Measurements from ENCODE around the gene DACT2.

The DACT2 gene

GRCh38 chr6:168299541-168300511 is 19.8 kb downstream of the DACT2 start:
- no peak overlapping the region for H2AFZ ChIP-seq
- H3K4me1 ChIP-seq = no peaks in the 10 kb centered on the region
- H3K27ac ChIP-seq = no peak overlapping the region
- no peak overlapping the region for H3K4me3 ChIP-seq (ENCODE audit: low read depth, low read length)
- TF ChIP-seq CTCF (IDR thresholded peaks at IDR 0.05) = no peak
- no peak overlapping the region for H3K9ac ChIP-seq
- H3K4me2 ChIP-seq (ENCODE audit: low read length) = no peak overlapping the region
- H3K36me3 ChIP-seq (ENCODE audit: control insufficient read depth, insufficient read depth, low read length) = no peaks in the 10 kb centered on the region
- no peaks in the 10 kb centered on the region for H3K79me2 ChIP-seq
- no peaks in the 10 kb centered on the region for H3K27me3 ChIP-seq (ENCODE audit: control insufficient read depth, insufficient read depth, low read length)
- H3K9me3 ChIP-seq (ENCODE audit: control insufficient read depth, low read length) = no peaks in the 10 kb centered on the region

GRCh38 chr6:168297643-168298042 is 21.9 kb downstream of the DACT2 start:
- Histone ChIP-seq H3K36me3 (ENCODE audit: control insufficient read depth, insufficient read depth, low read length) (no peaks in the 10 kb centered on the region), H3K4me1 (no peaks in the 10 kb centered on the region), H3K9ac (no peak overlapping the region), H3K4me2 (ENCODE audit: low read length) (no peak overlapping the region), H2AFZ (no peak overlapping the region), H3K27ac (no peak overlapping the region), H3K9me3 (ENCODE audit: control insufficient read depth, low read length) (no peaks in the 10 kb centered on the region), H3K27me3 (ENCODE audit: control insufficient read depth, insufficient read depth, low read length) (no peaks in the 10 kb centered on the region), H3K4me3 (ENCODE audit: low read depth, low read length) (no peak overlapping the region), H3K79me2 (no peaks in the 10 kb centered on the region)
- no peak for TF ChIP-seq CTCF (IDR thresholded peaks at IDR 0.05)

GRCh38 chr6:168294901-168295300 is 24.7 kb downstream of the DACT2 start:
- Histone ChIP-seq H3K4me1 (no peaks in the 10 kb centered on the region), H3K4me3 (ENCODE audit: low read depth, low read length) (no peak overlapping the region), H3K27ac (no peak overlapping the region), H3K9me3 (ENCODE audit: control insufficient read depth, low read length) (no peaks in the 10 kb centered on the region), H3K36me3 (ENCODE audit: control insufficient read depth, insufficient read depth, low read length) (no peaks in the 10 kb centered on the region), H3K27me3 (ENCODE audit: control insufficient read depth, insufficient read depth, low read length) (no peaks in the 10 kb centered on the region), H2AFZ (no peak overlapping the region), H3K79me2 (no peaks in the 10 kb centered on the region), H3K4me2 (ENCODE audit: low read length) (no peak overlapping the region), H3K9ac (no peak overlapping the region)
- TF ChIP-seq CTCF (IDR thresholded peaks at IDR 0.05) = no peak

- Histone ChIP-seq H3K4me3 (ENCODE audit: low read depth, low read length) (no peak overlapping the region), H3K4me1 (no peaks in the 10 kb centered on the region), H3K9me3 (ENCODE audit: control insufficient read depth, low read length) (no peaks in the 10 kb centered on the region), H3K9ac (no peak overlapping the region), H3K27me3 (ENCODE audit: control insufficient read depth, insufficient read depth, low read length) (no peaks in the 10 kb centered on the region), H3K36me3 (ENCODE audit: control insufficient read depth, insufficient read depth, low read length) (no peaks in the 10 kb centered on the region), H3K4me2 (ENCODE audit: low read length) (no peak overlapping the region), H3K27ac (no peak overlapping the region), H2AFZ (no peak overlapping the region), H3K79me2 (no peaks in the 10 kb centered on the region)
- no peak for TF ChIP-seq CTCF (IDR thresholded peaks at IDR 0.05)
Observed at GRCh38 chr6:168293636-168294530, 25.7 kb downstream of the DACT2 start.

Data from parathyroid adenoma (tissue), 2 donors.